ENCODE results near the gene PRKG1. TPM values are rescaled to one million over a fixed set of nuclear protein-coding genes. Genes with fewer than 3 reads are reported as not detected.

PRKG1 gene
- total and polyA plus RNA-seq, 2 of the 8 experiments (the other 6 are each of a cell fraction or from before 2014, with no cell fraction given), result 4.2 to 15.2 TPM

DNA sequence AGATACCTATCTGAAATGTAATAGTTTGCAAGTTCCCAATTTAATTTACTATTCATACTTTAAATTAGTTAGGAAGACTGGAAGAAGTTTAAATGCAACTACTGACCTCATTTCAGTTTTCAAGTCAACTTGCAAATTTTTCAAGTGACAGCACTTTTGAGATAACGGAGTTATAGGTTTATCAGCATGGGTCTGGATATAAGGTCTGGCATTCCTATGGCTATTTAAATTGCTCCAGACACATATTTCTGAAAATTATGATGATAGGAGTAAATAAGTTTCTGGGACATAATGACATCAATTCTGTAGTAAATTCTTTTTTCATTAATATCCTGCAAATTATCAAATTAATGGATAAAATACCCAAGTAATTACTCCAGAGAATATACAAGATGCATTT lies 251.9 kb downstream of the PRKG1 start:
- Histone ChIP-seq H3K79me2 (ENCODE audit: control insufficient read depth in 1 of 2, insufficient read depth in 2 of 2, low read length in 2 of 2) (no peaks in the 10 kb centered on the region), H3K14ac (ENCODE audit: insufficient read length) (no peak overlapping the region), H3K4me1 (replicated peaks in 1 of 4; ENCODE audit: control insufficient read depth in 3 of 4, insufficient read depth in 4 of 4, low read length in 3 of 4) (no peaks in the 10 kb centered on the region), H2BK5ac (ENCODE audit: low read depth, low read length) (no peak overlapping the region), H3K23me2 (ENCODE audit: low read depth, low read length) (no peaks in the 10 kb centered on the region), H3K79me1 (ENCODE audit: low read depth, low read length) (no peaks in the 10 kb centered on the region), H3K18ac (ENCODE audit: extremely low read depth, low read length) (no peak overlapping the region), H2AK5ac (ENCODE audit: low read depth, low read length) (no peak overlapping the region), H3K4me2 (ENCODE audit: insufficient read depth in 1 of 2, low read depth in 2 of 2, low read length in 2 of 2) (no peak overlapping the region), H3K56ac (replicated peaks; ENCODE audit: insufficient read length, low read depth, low read length) (no peak overlapping the region), H3K4ac (replicated peaks; ENCODE audit: insufficient read length, low read depth, low read length) (no peak overlapping the region), H3K9ac (replicated peaks in 1 of 4; ENCODE audit: extremely low read depth in 1 of 4, low read depth in 3 of 4, low read length in 3 of 4) (no peak overlapping the region), H2BK15ac (ENCODE audit: low read length) (no peak overlapping the region), H4K5ac (ENCODE audit: insufficient read length, low read depth, low read length) (no peak overlapping the region), H3K9me3 (ENCODE audit: insufficient read depth in 2 of 2, low read depth in 1 of 2, low read length in 1 of 2) (no peaks in the 10 kb centered on the region), H2BK12ac (ENCODE audit: low read depth, low read length) (no peak overlapping the region), H3K4me3 (ENCODE audit: extremely low read depth in 1 of 4, insufficient read depth in 2 of 4, low read depth in 3 of 4, low read length in 4 of 4) (no peak overlapping the region), H3K23ac (ENCODE audit: insufficient read length) (no peak overlapping the region), H2BK120ac (replicated peaks; ENCODE audit: low read depth, low read length) (no peak overlapping the region), H2AFZ (ENCODE audit: low read length) (no peak overlapping the region), H4K8ac (ENCODE audit: extremely low read depth, insufficient read depth, low read length) (no peak overlapping the region), H2BK20ac (ENCODE audit: low read length) (no peak overlapping the region), H3K27me3 (replicated peaks in 1 of 4; ENCODE audit: control insufficient read depth in 3 of 4, extremely low read depth in 1 of 4, insufficient read depth in 3 of 4, low read length in 3 of 4) (no peaks in the 10 kb centered on the region), H3K27ac (ENCODE audit: low read depth, low read length) (no peak overlapping the region), H3K36me3 (ENCODE audit: control insufficient read depth in 2 of 4, insufficient read depth in 4 of 4, low read length in 3 of 4) (no peaks in the 10 kb centered on the region), H4K91ac (replicated peaks; ENCODE audit: insufficient read length, low read length) (no peak overlapping the region), H4K20me1 (replicated peaks in 1 of 2; ENCODE audit: control insufficient read depth in 1 of 2, insufficient read depth in 2 of 2, low read length in 2 of 2) (no peaks in the 10 kb centered on the region)
- CTCF ChIA-PET (ENCODE audit: partially characterized antibody), result no interaction called here
- no peak for DNase-seq (ENCODE audit: low read depth in 1 of 2, low spot score in 2 of 2)
- WGBS, 2 experiments (ENCODE audit: extremely low coverage in 1 of 2, insufficient coverage in 1 of 2, insufficient read length in 1 of 2, insufficient replicate concordance in 2 of 2, low coverage in 1 of 2, low lambda C conversion rate in 2 of 2, missing lambda C conversion rate in 1 of 2), result 100% methylated on average over 1 of the region's 1 CpG; no CpG with 5 or more reads in 1 of the 2 experiments
- POLR2A ChIA-PET (ENCODE audit: partially characterized antibody), result no interaction called here
- no peak for FAIRE-seq
- TF ChIP-seq CHD7 (IDR thresholded peaks at IDR 0.05; ENCODE audit: insufficient replicate concordance, low read length), result no peak

Measured in H1 (cell line).